ENCODE measurements around the gene USP21. TPM values are rescaled to one million over a fixed set of nuclear protein-coding genes. Genes with fewer than 3 reads are reported as not detected.

Gene USP21
- polyA plus RNA-seq, 2 of the 4 experiments (the other 2 are of a cell fraction) = 22.6 to 23.6 TPM

DNA sequence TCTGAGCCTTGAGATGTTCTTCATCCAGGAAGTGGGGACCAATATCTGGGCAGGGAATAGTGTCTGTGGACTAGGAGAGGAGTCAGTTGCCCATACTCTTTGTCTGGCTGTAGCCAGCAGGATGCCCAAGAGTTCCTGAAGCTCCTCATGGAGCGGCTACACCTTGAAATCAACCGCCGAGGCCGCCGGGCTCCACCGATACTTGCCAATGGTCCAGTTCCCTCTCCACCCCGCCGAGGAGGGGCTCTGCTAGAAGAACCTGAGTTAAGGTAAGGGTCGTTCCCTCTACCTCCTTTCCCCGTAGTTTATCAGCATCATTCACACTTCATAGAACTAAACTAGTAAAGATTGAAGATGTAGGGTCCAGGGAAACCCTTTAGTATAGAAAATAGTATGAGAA is 3.5 kb downstream of the USP21 start:
- Histone ChIP-seq H3K4me2 (no peak overlapping the region), H3K9me3 (no peaks in the 10 kb centered on the region), H3K4me3 (no peak overlapping the region), H3K4me1 (peaks cover 26% of the 10 kb centered on the region), H3K27ac (no peak overlapping the region)
- ChIA-PET POLR2A (no interaction called here), CTCF (no interaction called here)
- DNase-seq (ENCODE audit: low read depth in 1 of 2, low spot score in 1 of 2) = no peak
- 97% methylated on average over 10 of the region's 10 CpGs for WGBS (ENCODE audit: missing lambda C conversion rate)
- no peak for ATAC-seq
- FAIRE-seq = no peak
- no peak for TF ChIP-seq TFCP2L1 (CRISPR knock-in tag; IDR thresholded peaks at IDR 0.05)
- TF ChIP-seq JUN (IDR thresholded peaks at IDR 0.05) = no peak
- TF ChIP-seq MAFK (IDR thresholded peaks at IDR 0.05; ENCODE audit: partially characterized antibody) = no peak
- no peak for TF ChIP-seq NFE2L2 (conservative IDR thresholded peaks at IDR 0.05; ENCODE audit: low read length)
- no peak for TF ChIP-seq EP300 (IDR thresholded peaks at IDR 0.05)
- no peak for TF ChIP-seq CEBPB (IDR thresholded peaks at IDR 0.05)
- TF ChIP-seq FOSB (CRISPR knock-in tag; IDR thresholded peaks at IDR 0.05) = no peak
- TF ChIP-seq RARB (CRISPR knock-in tag; IDR thresholded peaks at IDR 0.05) = no peak
- no peak for TF ChIP-seq HOXB5 (CRISPR knock-in tag; IDR thresholded peaks at IDR 0.05)

GRCh38 chr1:161163793-161164192 is 4.5 kb downstream of the USP21 start:
- Histone ChIP-seq H3K4me3 (no peak overlapping the region), H3K27ac (no peak overlapping the region), H3K4me2 (no peak overlapping the region), H3K9me3 (no peaks in the 10 kb centered on the region), H3K4me1 (peaks cover 23% of the 10 kb centered on the region)
- 98% methylated on average over 5 of the region's 5 CpGs for WGBS (ENCODE audit: missing lambda C conversion rate)
- ATAC-seq (no peak), FAIRE-seq (no peak), DNase-seq (ENCODE audit: low read depth in 1 of 2, low spot score in 1 of 2) (no peak)
- TF ChIP-seq CBX2 (IDR thresholded peaks at IDR 0.05; ENCODE audit: borderline replicate concordance, low read depth) (no peak), SMC3 (IDR thresholded peaks at IDR 0.05) (no peak), FOSL2 (IDR thresholded peaks at IDR 0.05) (no peak), FOSL2 (CRISPR knock-in tag; IDR thresholded peaks at IDR 0.05) (no peak), EHMT2 (IDR thresholded peaks at IDR 0.05; ENCODE audit: low read depth) (no peak), RARB (CRISPR knock-in tag; IDR thresholded peaks at IDR 0.05) (no peak), TFCP2L1 (CRISPR knock-in tag; IDR thresholded peaks at IDR 0.05) (no peak), POLR2A (IDR thresholded peaks at IDR 0.05; ENCODE audit: low read length) (no peak), EP300 (IDR thresholded peaks at IDR 0.05) (no peak), CEBPB (IDR thresholded peaks at IDR 0.05) (no peak), E2F6 (IDR thresholded peaks at IDR 0.05; ENCODE audit: borderline replicate concordance, low read depth) (no peak), SREBF2 (IDR thresholded peaks at IDR 0.05) (no peak), PHF8 (IDR thresholded peaks at IDR 0.05; ENCODE audit: borderline replicate concordance, low read depth) (no peak), MAZ (IDR thresholded peaks at IDR 0.05; ENCODE audit: borderline replicate concordance, low read depth, low read length) (no peak), FOSB (CRISPR knock-in tag; IDR thresholded peaks at IDR 0.05) (no peak), RCOR1 (IDR thresholded peaks at IDR 0.05; ENCODE audit: low read depth, low read length) (no peak), HOXB13 (CRISPR knock-in tag; IDR thresholded peaks at IDR 0.05; ENCODE audit: low read depth) (no peak), MYC (IDR thresholded peaks at IDR 0.05; ENCODE audit: borderline replicate concordance, low read length) (no peak)
- ChIA-PET CTCF (interaction anchor here (3.6 to 5.3 kb wide), 2 partner anchors 9 to 219 kb away, joined by 28 to 59 read pairs; partner anchors contain the start of gene UFC1), POLR2A (no interaction called here)

DNA sequence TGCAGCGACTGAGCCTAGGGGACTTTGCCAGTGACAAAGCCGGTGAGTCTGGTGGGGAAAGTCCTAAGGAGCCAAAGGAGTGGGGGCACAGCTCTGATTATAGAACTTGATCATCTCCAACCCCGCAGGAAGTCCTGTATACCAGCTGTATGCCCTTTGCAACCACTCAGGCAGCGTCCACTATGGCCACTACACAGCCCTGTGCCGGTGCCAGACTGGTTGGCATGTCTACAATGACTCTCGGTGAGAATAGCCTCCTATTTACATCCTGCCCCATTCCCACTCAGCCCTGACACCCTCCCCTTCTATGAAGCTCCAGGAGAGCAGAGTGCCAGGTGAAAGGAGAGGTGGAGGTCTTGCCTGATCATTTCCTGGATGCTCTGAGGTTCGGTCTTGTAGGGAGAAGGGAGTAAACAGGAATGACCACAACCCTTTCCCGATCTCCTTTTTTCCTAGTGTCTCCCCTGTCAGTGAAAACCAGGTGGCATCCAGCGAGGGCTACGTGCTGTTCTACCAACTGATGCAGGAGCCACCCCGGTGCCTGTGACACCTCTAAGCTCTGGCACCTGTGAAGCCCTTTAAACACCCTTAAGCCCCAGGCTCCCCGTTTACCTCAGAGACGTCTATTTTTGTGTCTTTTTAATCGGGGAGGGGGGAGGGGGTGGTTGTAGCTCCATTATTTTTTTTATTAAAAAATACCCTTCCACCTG is 5.8 kb downstream of the USP21 start:
- peaks cover 20% of the 10 kb centered on the region for H3K4me1 ChIP-seq
- H3K9me3 ChIP-seq = no peaks in the 10 kb centered on the region
- FAIRE-seq (no peak), ATAC-seq (no peak), DNase-seq (ENCODE audit: low read depth in 1 of 2, low spot score in 1 of 2) (no peak)
- peak overlapping the region; percentile 99 for H3K4me2 ChIP-seq
- WGBS (ENCODE audit: missing lambda C conversion rate) = 61% methylated on average over 14 of the region's 14 CpGs
- H3K27ac ChIP-seq = peak overlapping the region in 1 of 2 experiments; percentile 73; a peak in 4 of 6 replicates
- H3K4me3 ChIP-seq = peak overlapping the region; percentile 62
- ChIA-PET POLR2A (interaction anchor here (0.6 to 2.8 kb wide), 8 partner anchors 7 to 119 kb away, joined by 3 to 25 read pairs (median 6); partner anchors contain the start of genes B4GALT3, NDUFS2, UFC1 and USF1), CTCF (interaction anchor here (0.6 to 5.5 kb wide), 18 partner anchors 10 to 222 kb away, joined by 3 to 59 read pairs (median 7); partner anchors contain the start of genes DEDD, NECTIN4 and UFC1)
- TF ChIP-seq HOXB5 (CRISPR knock-in tag; IDR thresholded peaks at IDR 0.05) = no peak
- no peak for TF ChIP-seq ZC3H11A (IDR thresholded peaks at IDR 0.05)
- TF ChIP-seq ATOH8 (CRISPR knock-in tag; IDR thresholded peaks at IDR 0.05; ENCODE audit: low read depth) = no peak
- no peak for TF ChIP-seq HOXA7 (CRISPR knock-in tag; IDR thresholded peaks at IDR 0.05)
- TF ChIP-seq ZNF302 (CRISPR knock-in tag; IDR thresholded peaks at IDR 0.05) = no peak
- TF ChIP-seq KDM5A (IDR thresholded peaks at IDR 0.05) = no peak
- TF ChIP-seq RFX5 (IDR thresholded peaks at IDR 0.05) = no peak
- no peak for TF ChIP-seq RNF2 (IDR thresholded peaks at IDR 0.05; ENCODE audit: borderline replicate concordance, low read depth)
- no peak for TF ChIP-seq NFE2L2 (conservative IDR thresholded peaks at IDR 0.05; ENCODE audit: low read length)
- TF ChIP-seq MAFK (IDR thresholded peaks at IDR 0.05; ENCODE audit: partially characterized antibody) = no peak
- TF ChIP-seq USF2 (IDR thresholded peaks at IDR 0.05) = no peak
- TF ChIP-seq JUN (IDR thresholded peaks at IDR 0.05) = no peak
- TF ChIP-seq FOSL2 (IDR thresholded peaks at IDR 0.05) = no peak
- TF ChIP-seq FOSL2 (CRISPR knock-in tag; IDR thresholded peaks at IDR 0.05) = no peak
- TF ChIP-seq MYC (IDR thresholded peaks at IDR 0.05; ENCODE audit: borderline replicate concordance, low read length) = no peak
- no peak for TF ChIP-seq HMGXB4 (CRISPR knock-in tag; IDR thresholded peaks at IDR 0.05; ENCODE audit: borderline replicate concordance)
